GM23338 (cell line): ENCODE measurements around the gene FOXP1. TPM values are rescaled to one million over a fixed set of nuclear protein-coding genes. Genes with fewer than 3 reads are reported as not detected.

Source experiments
- ATAC-seq: fragments of 200-7000 bp; cut with Tn5 transposase; 3 replicates; pipeline ENCODE4 v1.9.1; 2020
- DNase-seq: peaks from one replicate; pipeline ENCODE4 v3.0.0-alpha.2; 2015; ENCODE audit warnings: low spot score
- H2AFZ ChIP-seq: fragments of 200-600 bp; sonication (generic); 2 replicates; pipeline ENCODE4 v1.8.0; 2016; ENCODE audit warnings: antibody characterized with exemption, mild to moderate bottlenecking, moderate library complexity
- H3F3A ChIP-seq: fragments of 200-600 bp; sonication (generic); replicated peaks from 2 replicates; pipeline ENCODE4 v1.8.0; 2017; ENCODE audit warnings: antibody characterized with exemption, mixed run types, low read depth
- H3K27ac ChIP-seq: fragments of 200-600 bp; sonication (generic); 2 replicates; pipeline ENCODE4 v1.6.1; 2016; ENCODE audit warnings: low read depth
- H3K27me3 ChIP-seq: fragments of 200-600 bp; sonication (generic); 2 replicates; pipeline ENCODE4 v1.8.0; 2016; ENCODE audit warnings: mild to moderate bottlenecking, mixed run types, moderate library complexity; ENCODE audit not compliant: insufficient read depth
- H3K36me3 ChIP-seq: fragments of 200-600 bp; sonication (generic); 2 replicates; pipeline ENCODE4 v1.8.0; 2016; ENCODE audit warnings: mild to moderate bottlenecking; ENCODE audit not compliant: insufficient read depth
- H3K4me1 ChIP-seq: fragments of 200-600 bp; sonication (generic); 2 replicates; pipeline ENCODE4 v1.8.0; 2016; ENCODE audit warnings: mild to moderate bottlenecking, moderate library complexity; ENCODE audit not compliant: insufficient read depth
- H3K4me2 ChIP-seq: fragments of 200-600 bp; sonication (generic); 2 replicates; pipeline ENCODE4 v1.7.1; 2017; ENCODE audit warnings: mixed run types
- H3K4me3 ChIP-seq: fragments of 200-600 bp; sonication (generic); 2 replicates; pipeline ENCODE4 v1.6.1; 2016; ENCODE audit warnings: mixed run types
- H3K79me2 ChIP-seq: fragments of 200-600 bp; sonication (generic); replicated peaks from 2 replicates; pipeline ENCODE4 v1.8.0; 2017; ENCODE audit warnings: mild to moderate bottlenecking; ENCODE audit not compliant: insufficient read depth
- H3K9me2 ChIP-seq: fragments of 200-600 bp; sonication (generic); 2 replicates; pipeline ENCODE4 v1.8.0; 2017; ENCODE audit not compliant: insufficient read depth
- H4K20me1 ChIP-seq: fragments of 200-600 bp; sonication (generic); replicated peaks from 2 replicates; pipeline ENCODE4 v1.8.0; 2017; ENCODE audit warnings: mild to moderate bottlenecking; ENCODE audit not compliant: insufficient read depth
- H3K27ac Mint-ChIP-seq: 2 replicates; pipeline ENCODE4 v1.8.0; 2020; ENCODE audit warnings: inconsistent platforms, mild to moderate bottlenecking, moderate library complexity, mixed read lengths
- H3K27me3 Mint-ChIP-seq: 3 replicates; pipeline ENCODE4 v1.8.0; 2022; ENCODE audit warnings: low read depth, mild to moderate bottlenecking, moderate library complexity, mixed read lengths, inconsistent platforms; ENCODE audit not compliant: insufficient read depth, poor library complexity
- H3K36me3 Mint-ChIP-seq: 3 replicates; pipeline ENCODE4 v1.8.0; 2021; ENCODE audit warnings: low read depth, mild to moderate bottlenecking, inconsistent platforms, moderate library complexity, mixed read lengths
- H3K4me1 Mint-ChIP-seq: 3 replicates; pipeline ENCODE4 v1.8.0; 2020; ENCODE audit warnings: mild to moderate bottlenecking, inconsistent platforms, mixed read lengths
- H3K4me3 Mint-ChIP-seq: 3 replicates; pipeline ENCODE4 v1.8.0; 2021; ENCODE audit warnings: moderate library complexity, mild to moderate bottlenecking, inconsistent platforms, mixed read lengths
- H3K9me3 Mint-ChIP-seq: 3 replicates; pipeline ENCODE4 v1.8.0; 2020; ENCODE audit warnings: moderate library complexity, mild to moderate bottlenecking, inconsistent platforms, mixed read lengths
- CREB1 ChIP-seq: fragments of 250-450 bp; sonication (Bioruptor Pico); IDR thresholded peaks from 2 replicates; pipeline ENCODE4 v1.5.0; 2020; ENCODE audit warnings: low read depth, mild to moderate bottlenecking, moderate library complexity
- ETS1 ChIP-seq: IDR thresholded peaks from 2 replicates; pipeline ENCODE4 v1.6.1; 2016; ENCODE audit warnings: antibody characterized with exemption
- EZH2phosphoT487 ChIP-seq: fragments of 200-600 bp; sonication (generic); IDR thresholded peaks from one replicate; pipeline ENCODE4 v1.8.1; 2018; ENCODE audit warnings: antibody characterized with exemption; ENCODE audit not compliant: unreplicated experiment
- JUNB ChIP-seq: IDR thresholded peaks from one replicate; pipeline ENCODE4 v1.6.1; 2016; ENCODE audit warnings: antibody characterized with exemption; ENCODE audit not compliant: unreplicated experiment
- NANOG ChIP-seq: IDR thresholded peaks from 2 replicates; pipeline ENCODE4 v1.6.1; 2016; ENCODE audit warnings: antibody characterized with exemption, borderline replicate concordance
- POLR2AphosphoS5 ChIP-seq: IDR thresholded peaks from 2 replicates; pipeline ENCODE4 v1.6.1; 2016; ENCODE audit warnings: antibody characterized with exemption, low read depth
- STAT1 ChIP-seq: IDR thresholded peaks from one replicate; pipeline ENCODE4 v1.6.1; 2016; ENCODE audit warnings: antibody characterized with exemption; ENCODE audit not compliant: unreplicated experiment
- ZNF114 ChIP-seq: fragments of 250-450 bp; sonication (Bioruptor Pico); IDR thresholded peaks from 2 replicates; pipeline ENCODE4 v1.5.0; 2020; ENCODE audit warnings: mild to moderate bottlenecking, moderate library complexity
- ZNF462 ChIP-seq: fragments of 250-450 bp; sonication (Bioruptor Pico); IDR thresholded peaks from 2 replicates; pipeline ENCODE4 v1.5.0; 2020; ENCODE audit warnings: mild to moderate bottlenecking, moderate library complexity
- polyA plus RNA-seq: library from polyadenylated mRNA; unstranded; fragments of >200 nt; fragmentation: Nextera tagmentation; extraction: Ambion mirVana; gene quantifications from 2 replicates; pipeline ENCODE4 v1.2.1, GENCODE V29; 2016
- total RNA-seq: library from RNA; depleted of rRNA; stranded (reverse); fragments of >200 nt; shearing (Covaris generic); gene quantifications from 2 replicates; pipeline ENCODE4 v1.2.3, GENCODE V29; 2014

The FOXP1 gene
- total and polyA plus RNA-seq, 2 experiments from 2014 or later: 32.9 to 35.5 TPM

- no peaks in the 10 kb centered on the region for H3K9me2 ChIP-seq
- Mint-ChIP-seq H3K27me3 (peaks cover 2% of the 10 kb centered on the region), H3K27ac (no peak overlapping the region), H3K36me3 (no peaks in the 10 kb centered on the region), H3K9me3 (no peaks in the 10 kb centered on the region), H3K4me3 (no peak overlapping the region), H3K4me1 (peaks cover 37% of the 10 kb centered on the region)
- no peak overlapping the region for H3K27ac ChIP-seq
- H3K79me2 ChIP-seq: no peaks in the 10 kb centered on the region
- H3K4me1 ChIP-seq: peaks cover 22% of the 10 kb centered on the region
- H3K4me2 ChIP-seq: no peak overlapping the region
- TF ChIP-seq NANOG (no peak), ZNF114 (CRISPR knock-in tag) (no peak), CREB1 (CRISPR knock-in tag) (no peak)
- no peak overlapping the region for H3K4me3 ChIP-seq
- ATAC-seq (no peak), DNase-seq (no peak)
- H3K27me3 ChIP-seq: no peaks in the 10 kb centered on the region
- H3K36me3 ChIP-seq: no peaks in the 10 kb centered on the region
- no peaks in the 10 kb centered on the region for H4K20me1 ChIP-seq
- H3F3A ChIP-seq: no peaks in the 10 kb centered on the region
- H2AFZ ChIP-seq: no peak overlapping the region
These were observed 505.3 kb downstream of the FOXP1 start for GRCh38 chr3:71078199-71078598.

GRCh38 chr3:71077070-71077469 is 506.5 kb downstream of the FOXP1 start:
- no peak overlapping the region for H3K27ac ChIP-seq
- Mint-ChIP-seq H3K4me1 (peaks cover 40% of the 10 kb centered on the region), H3K4me3 (no peak overlapping the region), H3K27ac (no peak overlapping the region), H3K9me3 (no peaks in the 10 kb centered on the region), H3K27me3 (no peaks in the 10 kb centered on the region), H3K36me3 (no peaks in the 10 kb centered on the region)
- peaks cover 23% of the 10 kb centered on the region for H3K4me1 ChIP-seq
- no peaks in the 10 kb centered on the region for H4K20me1 ChIP-seq
- no peak overlapping the region for H3K4me2 ChIP-seq
- H3K27me3 ChIP-seq: no peaks in the 10 kb centered on the region
- H3K9me2 ChIP-seq: no peaks in the 10 kb centered on the region
- H3K79me2 ChIP-seq: 0 out of 2 replicates have a peak, but pooled peaks cover 6% of the 10 kb centered on the region
- ATAC-seq (no peak), DNase-seq (no peak)
- no peaks in the 10 kb centered on the region for H3K36me3 ChIP-seq
- H3F3A ChIP-seq: no peaks in the 10 kb centered on the region
- TF ChIP-seq EZH2phosphoT487 (no peak), JUNB (no peak)
- H3K4me3 ChIP-seq: no peak overlapping the region
- H2AFZ ChIP-seq: no peak overlapping the region

GRCh38 chr3:71076361-71077002 is 507.0 kb downstream of the FOXP1 start:
- Mint-ChIP-seq H3K36me3 (no peaks in the 10 kb centered on the region), H3K27ac (no peak overlapping the region)
- ATAC-seq: no peak
- TF ChIP-seq ETS1 (no peak), POLR2AphosphoS5 (no peak), JUNB (no peak), ZNF462 (no peak), STAT1 (no peak)

More at GRCh38 chr3:71076361-71077002, 507.0 kb downstream of the FOXP1 start:
- H3K27me3 ChIP-seq: no peaks in the 10 kb centered on the region
- H2AFZ ChIP-seq: no peak overlapping the region
- 0 out of 2 replicates have a peak, but pooled peaks cover 8% of the 10 kb centered on the region for H3K79me2 ChIP-seq
- H3K27ac ChIP-seq: no peak overlapping the region
- peaks cover 23% of the 10 kb centered on the region for H3K4me1 ChIP-seq
- no peaks in the 10 kb centered on the region for H3K9me2 ChIP-seq
- no peaks in the 10 kb centered on the region for H3K27me3 Mint-ChIP-seq
- no peaks in the 10 kb centered on the region for H3K9me3 Mint-ChIP-seq
- H3K36me3 ChIP-seq: no peaks in the 10 kb centered on the region
- peaks cover 40% of the 10 kb centered on the region for H3K4me1 Mint-ChIP-seq
- H3K4me3 ChIP-seq: no peak overlapping the region
- H3K4me3 Mint-ChIP-seq: no peak overlapping the region
- H3K4me2 ChIP-seq: no peak overlapping the region
- H4K20me1 ChIP-seq: no peaks in the 10 kb centered on the region
- DNase-seq: no peak
- no peaks in the 10 kb centered on the region for H3F3A ChIP-seq
